ENCODE measurements around the gene NT5C2.

DNA sequence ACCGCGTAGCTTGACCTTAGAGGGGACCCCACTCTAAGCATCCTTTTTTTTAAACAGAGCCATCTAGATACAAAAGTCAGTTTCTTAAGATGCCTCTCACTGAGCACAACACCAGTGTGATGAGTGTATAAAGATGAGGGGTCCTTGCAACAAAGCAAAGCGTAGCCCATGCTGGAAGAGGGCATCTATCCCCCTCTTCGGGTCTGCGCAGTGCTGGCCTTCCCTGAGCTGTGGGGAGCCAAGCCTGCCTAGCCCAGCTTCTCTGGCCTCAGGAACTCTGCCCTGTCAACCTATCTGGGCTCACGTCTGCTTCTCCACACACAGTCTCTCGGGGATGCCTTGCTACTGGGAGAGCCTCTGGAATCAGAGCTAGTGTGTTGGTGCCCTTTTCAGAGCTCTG lies 114.0 kb downstream of the NT5C2 start:
- TF ChIP-seq CTCF (conservative IDR thresholded peaks at IDR 0.05 in 1 of 2, IDR thresholded peaks at IDR 0.05 in 1 of 2; ENCODE audit: low read depth in 1 of 2, low read length in 2 of 2) (no peak), EZH2 (IDR thresholded peaks at IDR 0.05; ENCODE audit: low read length, missing control alignments) (no peak)

Data from fibroblast of lung (primary cell).